Measurements from ENCODE around the gene FUNDC2.

The FUNDC2 gene

DNA sequence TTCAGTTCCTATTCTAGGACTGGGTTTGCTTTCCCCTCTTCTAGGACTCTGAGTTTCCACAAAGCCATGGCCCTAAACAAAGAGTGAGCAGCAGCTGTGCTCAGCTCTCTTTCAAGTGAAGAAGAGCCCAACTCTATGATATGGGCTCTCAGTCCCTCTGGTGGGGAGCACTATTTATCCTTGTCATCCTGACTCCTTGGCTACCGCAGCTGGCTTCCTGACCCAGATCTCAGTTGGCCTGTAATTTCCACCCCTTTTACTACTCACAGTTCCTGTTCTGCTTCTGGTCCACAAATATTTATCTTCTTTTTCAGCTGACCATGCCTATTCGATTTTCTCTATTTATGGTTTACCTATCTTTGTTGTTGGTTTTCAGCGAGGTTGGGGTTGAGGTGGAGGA lies 37.9 kb upstream of the FUNDC2 start:
- TF ChIP-seq, protein P1, sequence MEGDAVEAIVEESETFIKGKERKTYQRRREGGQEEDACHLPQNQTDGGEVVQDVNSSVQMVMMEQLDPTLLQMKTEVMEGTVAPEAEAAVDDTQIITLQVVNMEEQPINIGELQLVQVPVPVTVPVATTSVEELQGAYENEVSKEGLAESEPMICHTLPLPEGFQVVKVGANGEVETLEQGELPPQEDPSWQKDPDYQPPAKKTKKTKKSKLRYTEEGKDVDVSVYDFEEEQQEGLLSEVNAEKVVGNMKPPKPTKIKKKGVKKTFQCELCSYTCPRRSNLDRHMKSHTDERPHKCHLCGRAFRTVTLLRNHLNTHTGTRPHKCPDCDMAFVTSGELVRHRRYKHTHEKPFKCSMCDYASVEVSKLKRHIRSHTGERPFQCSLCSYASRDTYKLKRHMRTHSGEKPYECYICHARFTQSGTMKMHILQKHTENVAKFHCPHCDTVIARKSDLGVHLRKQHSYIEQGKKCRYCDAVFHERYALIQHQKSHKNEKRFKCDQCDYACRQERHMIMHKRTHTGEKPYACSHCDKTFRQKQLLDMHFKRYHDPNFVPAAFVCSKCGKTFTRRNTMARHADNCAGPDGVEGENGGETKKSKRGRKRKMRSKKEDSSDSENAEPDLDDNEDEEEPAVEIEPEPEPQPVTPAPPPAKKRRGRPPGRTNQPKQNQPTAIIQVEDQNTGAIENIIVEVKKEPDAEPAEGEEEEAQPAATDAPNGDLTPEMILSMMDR (conservative IDR thresholded peaks at IDR 0.05; ENCODE audit: control insufficient read depth, insufficient read depth, low read depth, low read length), result no peak
- no peak overlapping the region for H3K4me3 ChIP-seq (ENCODE audit: control insufficient read depth, low read depth, low read length)
- no peak for DNase-seq (ENCODE audit: low read depth)

GRCh38 chrX:154990496-154990895 lies 36.1 kb upstream of the FUNDC2 start:
- TF ChIP-seq, protein P1 (conservative IDR thresholded peaks at IDR 0.05; ENCODE audit: control insufficient read depth, insufficient read depth, low read depth, low read length), result no peak
- DNase-seq (ENCODE audit: low read depth), result no peak
- no peak overlapping the region for H3K4me3 ChIP-seq (ENCODE audit: control insufficient read depth, low read depth, low read length)

GRCh38 chrX:154991039-154991438 lies 35.6 kb upstream of the FUNDC2 start:
- no peak overlapping the region for H3K4me3 ChIP-seq (ENCODE audit: control insufficient read depth, low read depth, low read length)
- TF ChIP-seq, protein P1 (conservative IDR thresholded peaks at IDR 0.05; ENCODE audit: control insufficient read depth, insufficient read depth, low read depth, low read length), result no peak
- DNase-seq (ENCODE audit: low read depth), result no peak

- TF ChIP-seq, protein P1 (conservative IDR thresholded peaks at IDR 0.05; ENCODE audit: control insufficient read depth, insufficient read depth, low read depth, low read length), result no peak
- no peak overlapping the region for H3K4me3 ChIP-seq (ENCODE audit: control insufficient read depth, low read depth, low read length)
- DNase-seq (ENCODE audit: low read depth), result no peak
Measured at GRCh38 chrX:154991476-154991875, 35.2 kb upstream of the FUNDC2 start.

GRCh38 chrX:154998204-154998880 lies 28.3 kb upstream of the FUNDC2 start:
- TF ChIP-seq, protein P1 (conservative IDR thresholded peaks at IDR 0.05; ENCODE audit: control insufficient read depth, insufficient read depth, low read depth, low read length), result no peak
- no peak for DNase-seq (ENCODE audit: low read depth)
- no peak overlapping the region for H3K4me3 ChIP-seq (ENCODE audit: control insufficient read depth, low read depth, low read length)

DNA sequence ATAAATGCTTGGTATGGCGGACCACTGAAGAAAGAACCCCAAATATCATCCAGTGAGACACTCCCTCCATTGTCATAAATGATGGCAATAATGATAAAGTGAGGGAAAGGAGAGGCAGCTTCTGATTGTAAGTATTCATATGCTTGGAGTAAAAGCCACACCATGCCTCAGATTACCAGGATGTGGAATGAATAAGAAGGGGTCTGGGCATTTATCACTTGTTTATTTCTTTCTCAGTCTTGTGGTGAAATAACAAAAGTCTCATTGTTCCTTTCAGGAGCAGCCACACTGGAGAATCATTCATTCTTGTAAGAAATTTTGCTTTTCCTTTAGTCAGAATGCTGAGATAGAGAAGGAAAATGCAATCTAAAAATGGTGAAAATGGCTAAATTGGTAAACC lies 25.8 kb upstream of the FUNDC2 start:
- no peak overlapping the region for H3K4me3 ChIP-seq (ENCODE audit: control insufficient read depth, low read depth, low read length)
- no peak for DNase-seq (ENCODE audit: low read depth)
- TF ChIP-seq, protein P1 (conservative IDR thresholded peaks at IDR 0.05; ENCODE audit: control insufficient read depth, insufficient read depth, low read depth, low read length), result no peak

GRCh38 chrX:155001873-155002272 lies 24.8 kb upstream of the FUNDC2 start:
- TF ChIP-seq, protein P1 (conservative IDR thresholded peaks at IDR 0.05; ENCODE audit: control insufficient read depth, insufficient read depth, low read depth, low read length), result no peak
- no peak overlapping the region for H3K4me3 ChIP-seq (ENCODE audit: control insufficient read depth, low read depth, low read length)
- DNase-seq (ENCODE audit: low read depth), result no peak

Data from fibroblast of mammary gland (primary cell).